Measurements from ENCODE around the gene STMN3. TPM values are rescaled to one million over a fixed set of nuclear protein-coding genes. Genes with fewer than 3 reads are reported as not detected.
"Not testable (repeated sequence)": the region's sequence is repeated elsewhere in the genome, so short reads cannot be mapped to it uniquely, and the experiment has no call there.

Gene STMN3
- total RNA-seq, 4 donors from 2014 or later, result 53.7 to 84.0 (median 66.1) TPM

GRCh38 chr20:63617092-63617875 lies 35.9 kb downstream of the STMN3 start:
- WGBS, 2 donors, result 74 to 77% methylated on average over 19 to 41 of the region's 41 CpGs
- Histone ChIP-seq H3K27ac (peak overlapping the region; percentile 89 to 92 (median 89)), H3K27me3 (no peaks in the 10 kb centered on the region), H3K4me3 (replicated peaks in 1 of 3) (no peak overlapping the region), H3K4me1 (peaks cover 66 to 70% of the 10 kb centered on the region in 2 donors), H3K36me3 (no peaks in the 10 kb centered on the region), H3K9me3 (no peaks in the 10 kb centered on the region)
- DNase-seq, result peak; percentile 91 to 92
- intact Hi-C loops (cut with DNase I), result no loop called here
- TF ChIP-seq CTCF (IDR thresholded peaks at IDR 0.05), result no peak
- TF ChIP-seq POLR2A (IDR thresholded peaks at IDR 0.05), result peak in 1 of 2 donors; percentile 20

- peak overlapping the region; percentile 93 to 99 (median 97) for H3K27ac ChIP-seq
- DNase-seq, result peak; percentile 62 to 68
- H3K9me3 ChIP-seq; H3K27me3 ChIP-seq; intact Hi-C loops (cut with DNase I); H3K4me3 ChIP-seq (replicated peaks in 1 of 3); H3K36me3 ChIP-seq: not testable (repeated sequence)
- TF ChIP-seq CTCF (IDR thresholded peaks at IDR 0.05), result peak in 4 of 6 experiments; percentile 30 to 60 (median 44)
- peaks cover 62 to 66% of the 10 kb centered on the region in 2 donors for H3K4me1 ChIP-seq
- 65 to 80% methylated on average over 16 to 17 of the region's 18 CpGs for WGBS, 2 donors
Measured at GRCh38 chr20:63613863-63614594, 39.2 kb downstream of the STMN3 start.

- intact Hi-C loops (cut with DNase I), result no loop called here
- Histone ChIP-seq H3K27me3 (no peaks in the 10 kb centered on the region), H3K4me1 (peaks cover 46 to 52% of the 10 kb centered on the region in 2 donors), H3K27ac (peak overlapping the region; percentile 93 to 99 (median 97)), H3K4me3 (replicated peaks in 1 of 3) (no peak overlapping the region), H3K36me3 (no peaks in the 10 kb centered on the region), H3K9me3 (no peaks in the 10 kb centered on the region)
- DNase-seq, result peak; percentile 59 to 82
- WGBS, 2 donors, result 54 to 63% methylated on average over 15 to 20 of the region's 20 CpGs
- TF ChIP-seq CTCF (IDR thresholded peaks at IDR 0.05) (no peak), POLR2A (IDR thresholded peaks at IDR 0.05) (peak in 1 of 2 donors; percentile 22)
Measured at GRCh38 chr20:63612276-63612931, 40.8 kb downstream of the STMN3 start.

DNA sequence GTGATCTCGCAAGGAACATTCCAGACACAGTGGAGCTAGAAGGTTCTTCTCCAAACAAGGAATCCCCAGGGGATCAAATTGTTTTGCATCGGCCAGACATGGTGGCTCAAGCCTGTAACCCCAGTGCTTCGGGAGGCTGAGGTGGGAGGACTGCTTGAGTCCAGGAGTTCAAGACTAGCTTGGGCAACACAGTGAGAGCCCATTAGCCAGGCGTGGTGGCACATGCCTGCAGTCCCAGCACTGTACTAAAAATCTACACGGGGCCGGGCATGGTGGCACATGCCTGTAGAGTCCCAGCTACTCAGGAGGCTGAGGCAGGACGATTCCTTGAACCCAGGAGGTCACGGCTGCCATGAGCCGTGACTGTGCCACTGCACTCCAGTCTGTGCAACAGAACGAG lies 41.6 kb downstream of the STMN3 start:
- no peak for DNase-seq
- no peaks in the 10 kb centered on the region for H3K27me3 ChIP-seq
- WGBS, 2 donors, result 73 to 82% methylated on average over 7 to 9 of the region's 10 CpGs
- H3K9me3 ChIP-seq, result no peaks in the 10 kb centered on the region
- intact Hi-C loops (cut with DNase I), result no loop called here
- H3K4me1 ChIP-seq, result peaks cover 44 to 46% of the 10 kb centered on the region in 2 donors
- TF ChIP-seq CTCF (IDR thresholded peaks at IDR 0.05) (no peak), POLR2A (IDR thresholded peaks at IDR 0.05) (no peak)
- peak overlapping the region; percentile 93 to 99 (median 97) for H3K27ac ChIP-seq
- H3K36me3 ChIP-seq, result no peaks in the 10 kb centered on the region
- no peak overlapping the region for H3K4me3 ChIP-seq (replicated peaks in 1 of 3)

Data from thyroid gland (tissue), 4 donors.